H1 (cell line): Measurements from ENCODE around the gene SEPTIN2. TPM values are rescaled to one million over a fixed set of nuclear protein-coding genes. Genes with fewer than 3 reads are reported as not detected.

ENCODE experiments used
- CTCF ChIA-PET: fragments of 300-600 bp; sonication (Branson Sonifier 250); formaldehyde crosslinking; loops from one replicate; lab custom pipeline; 2021; ENCODE audit not compliant: partially characterized antibody; lab: Charles Lee
- POLR2A ChIA-PET: fragments of 300-600 bp; sonication (Branson Sonifier 250); formaldehyde crosslinking; loops from one replicate; lab custom pipeline; 2021; ENCODE audit warnings: inconsistent platforms; ENCODE audit not compliant: partially characterized antibody; lab: Charles Lee
- DNase-seq, 2 experiments: peaks; one replicate each; pipeline versions ENCODE4 v3.0.0 to v3.0.0-alpha.2; 2010 to 2022; ENCODE audit warnings: low spot score in 2 of 2, low read depth in 1 of 2, mixed read lengths in 1 of 2
- FAIRE-seq: peaks from 2 replicates; lab custom pipeline; 2011; peaks lifted over from hg19 to GRCh38; lab: Jason Lieb, UNC
- H2AFZ ChIP-seq: 2 replicates; pipeline ENCODE4 v1.8.1; 2012; ENCODE audit warnings: low read length, inconsistent platforms
- H2AK5ac ChIP-seq: 2 replicates; pipeline ENCODE4 v1.6.1; 2013; ENCODE audit warnings: low read depth, low read length
- H2BK120ac ChIP-seq: replicated peaks from 2 replicates; pipeline ENCODE3; 2013; ENCODE audit warnings: low read depth, low read length, inconsistent platforms
- H2BK12ac ChIP-seq: 2 replicates; pipeline ENCODE4 v1.6.1; 2013; ENCODE audit warnings: low read depth, low read length
- H2BK15ac ChIP-seq: 2 replicates; pipeline ENCODE4 v1.6.1; 2013; ENCODE audit warnings: low read length
- H2BK20ac ChIP-seq: 2 replicates; pipeline ENCODE4 v1.6.1; 2013; ENCODE audit warnings: low read length
- H2BK5ac ChIP-seq: 2 replicates; pipeline ENCODE4 v1.6.1; 2013; ENCODE audit warnings: low read depth, low read length
- H3K14ac ChIP-seq: 2 replicates; pipeline ENCODE4 v1.6.1; 2013; ENCODE audit warnings: inconsistent platforms; ENCODE audit not compliant: insufficient read length
- H3K18ac ChIP-seq: 2 replicates; pipeline ENCODE4 v1.6.1; 2013; ENCODE audit warnings: low read length; ENCODE audit errors: extremely low read depth
- H3K23ac ChIP-seq: 2 replicates; pipeline ENCODE4 v1.6.1; 2013; ENCODE audit warnings: inconsistent platforms; ENCODE audit not compliant: insufficient read length
- H3K23me2 ChIP-seq: 2 replicates; pipeline ENCODE4 v1.6.1; 2013; ENCODE audit warnings: low read depth, low read length
- H3K27ac ChIP-seq: 2 replicates; pipeline ENCODE4 v1.6.1; 2011; ENCODE audit warnings: low read depth, low read length, inconsistent platforms
- H3K27me3 ChIP-seq, 4 experiments: replicated peaks in 1 of 4; 1 replicate in 1 of 4; 2 replicates in 3 of 4; pipeline versions ENCODE4 v1.6.1 to v1.8.1; 2011 to 2013; ENCODE audit warnings: low read length in 3 of 4, mild to moderate bottlenecking in 3 of 4, inconsistent platforms in 2 of 4, mixed read lengths in 2 of 4, moderate library complexity in 1 of 4; ENCODE audit not compliant: control insufficient read depth in 3 of 4, insufficient read depth in 3 of 4; ENCODE audit errors: extremely low read depth in 1 of 4
- H3K36me3 ChIP-seq, 4 experiments: 2 replicates each; pipeline versions ENCODE4 v1.6.1 to v1.8.1; 2011 to 2013; ENCODE audit warnings: mild to moderate bottlenecking in 4 of 4, low read length in 3 of 4, moderate library complexity in 2 of 4, control low read depth in 1 of 4, inconsistent platforms in 1 of 4; ENCODE audit not compliant: insufficient read depth in 4 of 4, control insufficient read depth in 2 of 4
- H3K4ac ChIP-seq: replicated peaks from 2 replicates; pipeline ENCODE3; 2013; ENCODE audit warnings: low read length, low read depth, mixed read lengths, inconsistent platforms; ENCODE audit not compliant: insufficient read length
- H3K4me1 ChIP-seq, 4 experiments: replicated peaks in 1 of 4; 1 replicate in 1 of 4; 2 replicates in 3 of 4; pipeline versions ENCODE4 v1.6.1 to v1.8.1; 2011 to 2013; ENCODE audit warnings: low read length in 3 of 4, inconsistent platforms in 2 of 4, mixed read lengths in 1 of 4; ENCODE audit not compliant: insufficient read depth in 4 of 4, control insufficient read depth in 3 of 4
- H3K4me2 ChIP-seq, 2 experiments: 2 replicates each; pipeline versions ENCODE4 v1.6.1 to v1.8.1; 2011 to 2013; ENCODE audit warnings: low read depth in 2 of 2, low read length in 2 of 2, control low read depth in 1 of 2, inconsistent platforms in 1 of 2, mild to moderate bottlenecking in 1 of 2; ENCODE audit not compliant: insufficient read depth in 1 of 2
- H3K4me3 ChIP-seq, 4 experiments: fragments of 200-600, 300-600 bp in 1 of 4; sonication (generic), shearing (Covaris generic), sonication (Bioruptor Twin) in 1 of 4; 2 replicates each; pipeline versions ENCODE4 v1.5.1 to v1.8.1; 2011 to 2016; ENCODE audit warnings: low read length in 4 of 4, low read depth in 3 of 4, control low read depth in 2 of 4, inconsistent platforms in 2 of 4, mild to moderate bottlenecking in 2 of 4, mixed read lengths in 1 of 4, moderate library complexity in 1 of 4; ENCODE audit not compliant: insufficient read depth in 2 of 4; ENCODE audit errors: extremely low read depth in 1 of 4
- H3K56ac ChIP-seq: replicated peaks from 2 replicates; pipeline ENCODE3; 2013; ENCODE audit warnings: low read depth, mild to moderate bottlenecking, mixed read lengths, low read length, inconsistent platforms; ENCODE audit not compliant: insufficient read length
- H3K79me1 ChIP-seq: 2 replicates; pipeline ENCODE4 v1.6.1; 2013; ENCODE audit warnings: low read depth, low read length, control low read depth
- H3K79me2 ChIP-seq, 2 experiments: 2 replicates each; pipeline versions ENCODE4 v1.6.1 to v1.8.1; 2012 to 2013; ENCODE audit warnings: low read length in 2 of 2, mild to moderate bottlenecking in 2 of 2, inconsistent platforms in 1 of 2; ENCODE audit not compliant: insufficient read depth in 2 of 2, control insufficient read depth in 1 of 2
- H3K9ac ChIP-seq, 4 experiments: replicated peaks in 1 of 4; 1 replicate in 1 of 4; 2 replicates in 3 of 4; pipeline versions ENCODE4 v1.6.1 to v1.8.1; 2011 to 2013; ENCODE audit warnings: low read depth in 3 of 4, low read length in 3 of 4, control low read depth in 2 of 4, mild to moderate bottlenecking in 2 of 4, moderate library complexity in 2 of 4, inconsistent platforms in 1 of 4; ENCODE audit errors: extremely low read depth in 1 of 4
- H3K9me3 ChIP-seq, 2 experiments: 2 replicates each; pipeline versions ENCODE4 v1.6.1 to v1.8.1; 2012 to 2013; ENCODE audit warnings: mild to moderate bottlenecking in 2 of 2, moderate library complexity in 2 of 2, control low read depth in 1 of 2, inconsistent platforms in 1 of 2, low read depth in 1 of 2, low read length in 1 of 2, mixed read lengths in 1 of 2; ENCODE audit not compliant: insufficient read depth in 2 of 2
- H4K20me1 ChIP-seq, 2 experiments: replicated peaks in 1 of 2; 2 replicates each; pipeline versions ENCODE3 to v1.8.1; 2011 to 2013; ENCODE audit warnings: inconsistent platforms in 2 of 2, low read length in 2 of 2, mild to moderate bottlenecking in 1 of 2; ENCODE audit not compliant: insufficient read depth in 2 of 2, control insufficient read depth in 1 of 2
- H4K5ac ChIP-seq: 2 replicates; pipeline ENCODE4 v1.6.1; 2013; ENCODE audit warnings: low read length, low read depth, mixed read lengths, inconsistent platforms; ENCODE audit not compliant: insufficient read length
- H4K8ac ChIP-seq: 2 replicates; pipeline ENCODE4 v1.8.0; 2013; ENCODE audit warnings: mild to moderate bottlenecking, moderate library complexity, low read length, inconsistent platforms; ENCODE audit not compliant: insufficient read depth; ENCODE audit errors: extremely low read depth
- H4K91ac ChIP-seq: replicated peaks from 2 replicates; pipeline ENCODE3; 2013; ENCODE audit warnings: low read length, mixed read lengths, inconsistent platforms; ENCODE audit not compliant: insufficient read length
- FOSL1 ChIP-seq: IDR thresholded peaks from 2 replicates; pipeline ENCODE4 v1.6.1; 2011; ENCODE audit warnings: mild to moderate bottlenecking, low read depth, low read length, moderate library complexity; ENCODE audit not compliant: insufficient read depth
- KDM5A ChIP-seq: fragments of 200-600 bp; IDR thresholded peaks from 2 replicates; pipeline ENCODE4 v1.7.1; 2012; ENCODE audit warnings: mild to moderate bottlenecking, low read length, inconsistent platforms, mixed read lengths
- POU5F1 ChIP-seq: IDR thresholded peaks from 2 replicates; pipeline ENCODE4 v1.6.1; 2011; ENCODE audit warnings: low read depth, mild to moderate bottlenecking, low read length, moderate library complexity
- RFX5 ChIP-seq: IDR thresholded peaks from 2 replicates; pipeline ENCODE4 v1.6.1; 2011; ENCODE audit warnings: low read depth, low read length, improper control_type of control experiment, borderline replicate concordance
- WGBS, 2 experiments: shearing (Covaris generic) in 1 of 2; methylation state at CpG; one replicate each; pipeline versions ENCODE4 v1.1.6 to v1.1.7; 2013 to 2015; ENCODE audit warnings: low lambda C conversion rate in 2 of 2, mixed read lengths in 2 of 2, inconsistent platforms in 1 of 2, low coverage in 1 of 2, missing lambda C conversion rate in 1 of 2; ENCODE audit not compliant: insufficient replicate concordance in 2 of 2, insufficient coverage in 1 of 2, insufficient read length in 1 of 2; ENCODE audit errors: extremely low coverage in 1 of 2, missing lambda C conversion rate in 1 of 2; 5-methylcytosine and 5-hydroxymethylcytosine counted together
- polyA plus RNA-seq, 7 experiments: library from polyadenylated mRNA; depleted of rRNA in 3 of 7; stranded (reverse) in 5 of 7; unstranded in 2 of 7; fragments of >200 nt in 5 of 7; fragments of 200-250 nt in 2 of 7; gene quantifications; 1 replicate in 5 of 7; 2 replicates in 1 of 7; 4 replicates in 1 of 7; pipeline versions ENCODE4 v1.2.1 to v1.2.3, GENCODE V29; 2011 to 2013; ENCODE audit warnings: missing spikeins in 2 of 7, mixed read lengths in 2 of 7
- total RNA-seq: library from RNA; stranded (reverse); fragmentation: NEBNext Ultra II Directional; extraction: Animal tissue kit (Norgen Biotek cat#: 25700); gene quantifications from 2 replicates; pipeline ENCODE4 v1.2.1, GENCODE V29; 2021

The SEPTIN2 gene
- total and polyA plus RNA-seq, 2 of the 8 experiments (the other 6 are each of a cell fraction or from before 2014, with no cell fraction given), result 392 to 650 TPM

- Histone ChIP-seq H2BK5ac (no peak overlapping the region), H3K9ac (no peak overlapping the region), H3K4me2 (no peak overlapping the region; a peak in 1 of 4 replicates), H2BK12ac (no peak overlapping the region), H3K27me3 (no peaks in the 10 kb centered on the region), H2AK5ac (no peak overlapping the region), H3K4me1 (peaks cover 0 to 14% (median 3%) of the 10 kb centered on the region in 4 experiments; a peak in 5 of 7 replicates), H2BK20ac (no peak overlapping the region), H3K18ac (no peak overlapping the region), H3K36me3 (peaks cover 0 to 24% (median 5%) of the 10 kb centered on the region in 4 experiments; a peak in 5 of 8 replicates), H3K4ac (no peak overlapping the region), H3K56ac (no peak overlapping the region), H2BK15ac (no peak overlapping the region), H3K79me1 (peaks cover 38% of the 10 kb centered on the region), H2AFZ (no peak overlapping the region), H4K5ac (no peak overlapping the region), H3K14ac (no peak overlapping the region), H4K20me1 (peaks cover 18 to 53% of the 10 kb centered on the region in 2 experiments), H3K4me3 (no peak overlapping the region), H2BK120ac (no peak overlapping the region), H3K23ac (no peak overlapping the region), H4K91ac (no peak overlapping the region), H3K27ac (no peak overlapping the region), H4K8ac (no peak overlapping the region), H3K9me3 (no peaks in the 10 kb centered on the region), H3K79me2 (peaks cover 10 to 63% of the 10 kb centered on the region in 2 experiments)
- 95% methylated on average over 15 of the region's 15 CpGs; no CpG with 5 or more reads in 1 of the 2 experiments for WGBS, 2 experiments
- FAIRE-seq (no peak), DNase-seq (no peak)
- ChIA-PET CTCF (interaction anchor here (1.0 to 1.3 kb wide), 2 partner anchors 10 to 49 kb away, joined by 3 read pairs; no protein-coding TSS in a partner anchor), POLR2A (interaction anchor here (0.9 to 3.0 kb wide), 2 partner anchors 11 to 46 kb away, joined by 4 to 9 read pairs; partner anchors contain the start of genes HDLBP and SEPTIN2)
- no peak for TF ChIP-seq FOSL1
- no peak for TF ChIP-seq RFX5
- TF ChIP-seq POU5F1, result no peak
- no peak for TF ChIP-seq KDM5A
- TF ChIP-seq, all 59 proteins: peak for 0
- H3K23me2 ChIP-seq, result peaks cover 8% of the 10 kb centered on the region; the same call in 1 of the 2 replicates
Observed at GRCh38 chr2:241269707-241270520, 45.8 kb upstream of the SEPTIN2 start.
